Stimulated activated CD8-positive, alpha-beta memory T cell treated with anti-CD3 and anti-CD28 coated beads, Interleukin-2, amount 100 ng/mL, for 48 hours (primary cell): ENCODE results near the gene TRPM2.

Source experiments
- DNase-seq, 2 donors: peaks; one replicate each; pipeline ENCODE4 v3.0.0-alpha.2; 2020; ENCODE audit warnings: low read depth in 2 of 2

TRPM2 gene

GRCh38 chr21:44444286-44444931 lies 91.0 kb downstream of the TRPM2 start:
- no peak for DNase-seq

- no peak for DNase-seq
Measured at GRCh38 chr21:44445145-44445812, 91.9 kb downstream of the TRPM2 start.

GRCh38 chr21:44448651-44449131 lies 95.3 kb downstream of the TRPM2 start:
- no peak for DNase-seq

- DNase-seq: no peak
Measured at GRCh38 chr21:44449473-44450363, 96.3 kb downstream of the TRPM2 start.

DNA sequence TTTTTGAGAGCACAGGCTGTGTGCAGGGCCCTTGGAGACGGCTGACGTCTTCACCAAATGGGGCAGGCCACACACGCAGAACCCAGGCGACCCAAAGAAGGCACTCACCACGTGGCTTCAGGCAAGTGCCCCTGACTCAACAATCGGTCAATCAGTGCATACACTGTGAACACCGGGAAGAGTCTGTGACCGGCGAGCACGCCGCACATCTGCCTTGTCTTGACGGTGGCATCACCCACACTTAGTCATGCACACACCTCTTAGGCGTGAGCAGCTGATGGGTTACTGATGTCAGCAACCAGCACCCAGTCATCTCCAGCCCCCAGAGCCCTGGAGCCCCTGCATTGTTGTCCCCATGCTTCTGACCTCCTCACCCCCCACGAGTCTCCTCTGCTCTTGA lies 97.0 kb downstream of the TRPM2 start:
- DNase-seq: no peak

- DNase-seq: no peak
Measured at GRCh38 chr21:44450999-44451398, 97.6 kb downstream of the TRPM2 start.

DNA sequence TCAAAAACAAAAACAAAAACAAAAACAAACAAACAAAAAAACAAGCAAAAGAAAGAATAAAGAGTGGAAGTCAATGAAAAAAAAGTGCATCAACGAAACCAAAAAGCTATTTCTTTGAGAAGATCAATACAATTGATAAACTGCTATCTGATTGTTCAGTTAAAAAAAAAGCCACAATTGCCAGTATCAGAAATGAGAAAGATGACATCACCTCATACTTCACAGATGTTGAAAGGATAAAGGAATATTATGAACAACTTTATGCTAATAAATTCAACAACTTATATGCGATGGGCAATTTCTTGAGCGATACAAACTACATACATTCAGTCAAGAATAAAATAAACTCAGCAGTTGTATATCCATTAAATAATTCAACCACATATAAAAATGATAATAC lies 99.7 kb downstream of the TRPM2 start:
- DNase-seq: no peak

- no peak for DNase-seq
Measured at GRCh38 chr21:44454058-44454457, 100.6 kb downstream of the TRPM2 start.

DNA sequence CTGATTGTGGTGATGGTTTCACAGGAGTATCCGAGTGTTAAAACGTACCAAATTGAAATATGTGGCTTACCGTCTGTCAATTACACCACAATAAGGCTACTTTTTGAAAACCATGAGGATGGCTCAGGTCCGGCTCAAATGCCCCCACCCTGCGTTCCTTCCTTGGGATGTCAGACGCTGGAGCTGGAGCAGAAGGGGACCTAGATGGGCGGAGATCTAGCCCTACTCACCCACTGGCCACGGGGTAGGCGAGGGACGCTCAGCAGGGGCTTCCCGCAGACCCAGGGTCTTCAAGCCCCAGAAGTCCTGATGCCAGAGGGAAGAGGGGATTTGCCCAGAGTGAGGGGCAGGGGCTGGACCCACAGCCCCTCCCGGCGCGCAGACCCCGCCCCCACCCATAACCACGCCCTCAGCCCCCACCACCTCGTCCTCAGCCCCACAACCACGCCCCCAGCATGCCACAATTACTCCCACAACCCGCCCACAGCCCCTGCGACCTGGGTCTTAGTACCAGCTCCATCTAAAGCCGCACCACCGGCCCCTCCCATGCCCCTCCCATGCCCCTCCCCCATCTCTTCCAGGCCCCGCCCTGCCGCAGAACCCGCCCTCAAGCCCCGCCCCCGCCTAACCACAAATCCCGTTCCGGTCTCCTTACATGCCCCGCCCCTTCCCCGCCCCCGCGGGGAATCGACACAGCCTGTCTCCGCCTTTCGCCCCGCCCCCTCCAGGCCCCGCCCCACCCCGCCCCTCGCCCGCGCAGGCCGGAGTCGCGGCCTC lies 101.5 kb downstream of the TRPM2 start, which contains the start of gene LRRC3:
LRRC3 (plus strand) TSS at position 764 of the 777 bp plus-strand sequence. CDS start 1,135 bp downstream, outside the sequence.
- DNase-seq: peak; percentile 70 to 75

DNA sequence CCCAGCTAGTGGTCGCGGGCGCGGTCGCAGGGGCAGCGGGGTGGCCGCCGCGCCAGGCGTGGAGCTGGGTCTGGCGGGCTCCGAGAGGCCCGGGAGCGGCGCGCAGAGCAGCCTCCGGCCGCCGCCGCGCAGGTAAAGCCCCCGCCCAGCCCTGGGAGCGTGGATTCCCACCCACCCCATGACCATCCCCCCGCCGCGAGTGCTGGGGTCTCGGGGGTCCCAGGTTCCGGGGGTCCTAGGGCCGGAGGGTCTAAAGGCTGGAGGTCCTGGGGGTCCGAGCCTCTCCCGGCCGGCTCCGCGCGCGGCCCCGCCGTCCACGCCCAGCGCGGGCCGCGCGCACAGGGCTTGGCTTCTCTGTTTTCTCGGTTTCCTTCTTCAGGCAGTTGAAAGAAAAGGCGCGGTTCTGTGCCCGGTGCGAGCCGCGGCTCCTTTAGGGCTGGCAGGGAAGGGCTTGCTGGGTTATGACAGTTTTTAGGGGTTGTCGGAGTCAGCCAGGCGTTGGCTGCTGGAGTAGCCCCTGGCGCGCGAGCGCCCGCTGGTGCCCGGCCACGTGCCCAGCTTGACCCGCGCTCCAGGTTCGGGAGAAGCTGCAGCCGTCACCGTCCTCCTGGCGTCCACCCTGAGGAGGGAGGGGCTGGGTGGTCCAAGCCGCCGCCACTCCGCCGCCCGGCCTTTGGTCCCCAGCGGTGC lies 102.2 kb downstream of the TRPM2 start:
- peak; percentile 11 to 13 for DNase-seq

DNA sequence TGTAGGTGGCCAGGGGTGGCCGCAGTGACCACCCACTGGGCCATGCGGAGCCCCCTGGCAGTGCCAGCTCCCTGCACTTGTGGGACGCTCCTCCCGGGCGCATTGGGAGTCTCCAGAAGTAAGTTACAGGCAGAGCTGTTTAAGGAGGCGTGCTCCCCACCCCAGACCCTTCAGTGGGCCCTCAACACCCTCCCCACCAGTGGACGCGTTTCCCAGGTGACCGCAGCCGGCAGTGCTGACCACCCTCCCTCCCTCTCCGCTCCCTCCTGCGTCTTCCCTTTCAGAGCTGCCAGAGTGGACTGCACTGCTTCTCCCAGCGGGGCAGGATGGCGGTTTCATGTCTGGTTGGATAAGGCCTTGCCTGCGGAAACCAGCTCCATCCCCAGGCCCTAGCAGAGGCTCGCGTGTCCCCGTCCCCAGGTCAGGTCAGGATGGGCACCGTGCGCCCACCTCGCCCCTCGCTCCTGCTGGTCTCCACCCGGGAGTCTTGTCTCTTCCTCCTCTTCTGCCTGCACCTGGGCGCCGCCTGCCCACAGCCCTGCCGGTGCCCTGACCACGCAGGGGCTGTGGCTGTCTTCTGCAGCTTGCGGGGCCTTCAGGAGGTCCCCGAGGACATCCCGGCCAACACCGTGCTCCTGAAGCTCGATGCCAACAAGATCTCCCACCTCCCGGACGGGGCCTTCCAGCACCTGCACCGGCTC lies 102.9 kb downstream of the TRPM2 start:
- DNase-seq: no peak

DNA sequence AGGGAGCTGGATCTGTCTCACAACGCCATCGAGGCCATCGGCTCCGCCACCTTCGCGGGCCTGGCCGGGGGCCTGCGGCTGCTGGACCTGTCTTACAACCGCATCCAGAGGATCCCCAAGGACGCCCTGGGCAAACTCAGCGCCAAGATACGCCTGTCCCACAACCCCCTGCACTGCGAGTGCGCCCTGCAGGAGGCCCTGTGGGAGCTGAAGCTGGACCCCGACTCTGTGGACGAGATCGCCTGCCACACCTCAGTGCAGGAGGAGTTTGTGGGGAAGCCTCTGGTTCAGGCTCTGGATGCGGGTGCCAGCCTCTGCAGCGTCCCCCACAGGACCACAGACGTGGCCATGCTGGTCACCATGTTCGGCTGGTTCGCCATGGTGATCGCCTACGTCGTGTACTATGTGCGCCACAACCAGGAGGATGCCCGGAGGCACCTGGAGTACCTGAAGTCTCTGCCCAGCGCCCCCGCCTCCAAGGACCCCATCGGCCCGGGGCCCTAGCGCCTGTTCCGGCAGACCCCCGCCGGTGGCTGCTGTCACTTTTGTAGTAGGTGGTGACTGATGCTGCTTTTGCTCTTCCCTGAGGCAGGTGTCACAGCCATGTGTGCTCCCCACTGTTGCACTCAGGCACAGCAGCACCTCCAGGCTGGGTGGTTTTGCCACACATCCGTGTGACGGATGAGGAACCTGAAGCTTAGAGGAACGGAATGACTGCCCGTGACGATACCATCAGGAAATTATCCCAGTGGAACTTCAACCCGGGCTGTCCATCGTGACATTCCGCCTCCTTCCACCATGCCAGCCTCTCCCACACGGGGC lies 103.7 kb downstream of the TRPM2 start:
- DNase-seq: no peak

- no peak for DNase-seq
Measured at GRCh38 chr21:44458971-44459711, 105.7 kb downstream of the TRPM2 start.

GRCh38 chr21:44459712-44460440 lies 106.5 kb downstream of the TRPM2 start:
- DNase-seq: no peak

- no peak for DNase-seq
Measured at GRCh38 chr21:44460441-44460755, 107.0 kb downstream of the TRPM2 start.

GRCh38 chr21:44461005-44461404 lies 107.6 kb downstream of the TRPM2 start:
- no peak for DNase-seq

DNA sequence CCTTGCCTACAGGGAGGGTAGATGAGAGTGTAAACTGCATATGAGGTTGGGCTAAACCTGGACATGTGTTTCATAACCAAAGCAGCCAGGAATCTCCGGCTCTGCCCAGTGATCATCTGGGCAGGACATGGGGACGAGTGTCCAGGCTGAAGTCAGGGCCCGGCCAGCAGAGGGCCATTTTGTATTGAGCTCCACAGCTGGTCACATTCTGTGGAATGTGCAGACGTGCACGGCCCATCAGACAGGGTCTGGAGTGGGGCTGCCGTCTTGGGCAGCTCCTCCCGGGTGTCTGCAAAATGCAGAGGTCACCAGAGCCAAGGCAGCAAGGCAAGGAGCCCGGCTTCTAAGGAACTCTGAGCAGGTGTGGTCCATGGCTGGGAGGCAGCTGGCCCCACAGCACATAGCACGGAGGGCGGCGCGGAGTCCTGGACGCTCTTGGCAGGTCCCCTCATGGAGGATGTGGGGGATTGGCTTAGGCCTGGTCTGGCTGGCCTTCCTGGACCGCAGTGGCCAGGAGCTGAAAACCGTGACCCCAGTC lies 108.1 kb downstream of the TRPM2 start:
- no peak for DNase-seq
